Neuronal stem cell (in vitro differentiated cells): ENCODE measurements around the gene CABLES2.

ENCODE experiments used
- DNase-seq: peaks from one replicate; pipeline ENCODE4 v3.0.0-alpha.2; 2013; ENCODE audit warnings: low spot score
- H2AFZ ChIP-seq: one replicate; pipeline ENCODE4 v1.6.1; 2013; ENCODE audit warnings: mild to moderate bottlenecking, low read length, inconsistent platforms
- H2AK5ac ChIP-seq: 2 replicates; pipeline ENCODE4 v1.6.1; 2013; ENCODE audit warnings: low read depth, mild to moderate bottlenecking, inconsistent platforms, low read length, moderate library complexity, mixed read lengths
- H2BK120ac ChIP-seq: 2 replicates; pipeline ENCODE4 v1.6.1; 2013; ENCODE audit warnings: low read depth, mild to moderate bottlenecking, inconsistent platforms, low read length, moderate library complexity, mixed read lengths
- H2BK12ac ChIP-seq: one replicate; pipeline ENCODE4 v1.6.1; 2013; ENCODE audit warnings: low read length, inconsistent platforms
- H2BK15ac ChIP-seq: 2 replicates; pipeline ENCODE4 v1.6.1; 2013; ENCODE audit warnings: mild to moderate bottlenecking, low read length, inconsistent platforms, mixed read lengths
- H2BK5ac ChIP-seq: one replicate; pipeline ENCODE4 v1.6.1; 2013; ENCODE audit warnings: inconsistent platforms, mild to moderate bottlenecking, low read length, moderate library complexity
- H3K14ac ChIP-seq: one replicate; pipeline ENCODE4 v1.6.1; 2013; ENCODE audit warnings: low read length, inconsistent platforms
- H3K18ac ChIP-seq: 2 replicates; pipeline ENCODE4 v1.6.1; 2013; ENCODE audit warnings: low read length, inconsistent platforms
- H3K23ac ChIP-seq: 2 replicates; pipeline ENCODE4 v1.6.1; 2013; ENCODE audit warnings: low read depth, mild to moderate bottlenecking, mixed read lengths, low read length, inconsistent platforms; ENCODE audit not compliant: poor library complexity
- H3K27ac ChIP-seq: replicated peaks from 3 replicates; pipeline ENCODE4 v1.5.1; 2013; ENCODE audit warnings: low read length, inconsistent platforms
- H3K27me3 ChIP-seq, 3 experiments: 2 replicates each; pipeline ENCODE4 v1.6.1; 2013; ENCODE audit warnings: low read length in 3 of 3, mild to moderate bottlenecking in 2 of 3, inconsistent platforms in 1 of 3, low read depth in 1 of 3, mixed read lengths in 1 of 3, moderate library complexity in 1 of 3; ENCODE audit not compliant: control insufficient read depth in 3 of 3, insufficient read depth in 3 of 3
- H3K36me3 ChIP-seq, 2 donors: replicated peaks in 1 of 2; 2 replicates each; pipeline ENCODE4 v1.6.1; 2013; ENCODE audit warnings: low read length in 2 of 2; ENCODE audit not compliant: control insufficient read depth in 2 of 2, insufficient read depth in 2 of 2
- H3K4ac ChIP-seq: 2 replicates; pipeline ENCODE4 v1.6.1; 2013; ENCODE audit warnings: inconsistent platforms, mild to moderate bottlenecking, low read length, moderate library complexity
- H3K4me1 ChIP-seq, 2 donors: 1 replicate in 1 of 2; 2 replicates in 1 of 2; pipeline ENCODE4 v1.6.1; 2013; ENCODE audit warnings: low read length in 2 of 2, low read depth in 1 of 2; ENCODE audit not compliant: control insufficient read depth in 2 of 2, insufficient read depth in 1 of 2
- H3K4me2 ChIP-seq: one replicate; pipeline ENCODE4 v1.6.1; 2013; ENCODE audit warnings: mild to moderate bottlenecking, low read length, inconsistent platforms; ENCODE audit not compliant: insufficient read depth, poor library complexity, severe bottlenecking
- H3K4me3 ChIP-seq, 2 donors: 2 replicates each; pipeline ENCODE4 v1.5.1; 2013; ENCODE audit warnings: low read length in 2 of 2, mild to moderate bottlenecking in 2 of 2, inconsistent platforms in 1 of 2, moderate library complexity in 1 of 2
- H3K79me1 ChIP-seq: one replicate; pipeline ENCODE4 v1.6.1; 2013; ENCODE audit warnings: low read depth, mild to moderate bottlenecking, inconsistent platforms, low read length, moderate library complexity
- H3K9ac ChIP-seq: one replicate; pipeline ENCODE4 v1.6.1; 2013; ENCODE audit warnings: mild to moderate bottlenecking, low read depth, low read length, inconsistent platforms; ENCODE audit not compliant: poor library complexity
- H3K9me3 ChIP-seq, 2 donors: replicated peaks in 1 of 2; 2 replicates each; pipeline versions ENCODE3 to v1.6.1; 2013; ENCODE audit warnings: low read length in 2 of 2, mild to moderate bottlenecking in 2 of 2, inconsistent platforms in 1 of 2, low read depth in 1 of 2, mixed read lengths in 1 of 2, moderate library complexity in 1 of 2; ENCODE audit not compliant: control insufficient read depth in 2 of 2, insufficient read depth in 1 of 2
- H4K8ac ChIP-seq: one replicate; pipeline ENCODE4 v1.6.1; 2013; ENCODE audit warnings: low read depth, mild to moderate bottlenecking, inconsistent platforms, low read length, moderate library complexity
- H4K91ac ChIP-seq: one replicate; pipeline ENCODE4 v1.6.1; 2013; ENCODE audit warnings: low read length, low read depth, mild to moderate bottlenecking, inconsistent platforms; ENCODE audit not compliant: poor library complexity
- WGBS, 2 donors: extraction: QIAGEN DNeasy Blood & Tissue Kit; methylation state at CpG; one replicate each; pipeline ENCODE4 v1.1.7; 2013; ENCODE audit warnings: missing lambda C conversion rate in 2 of 2, mixed read lengths in 1 of 2; ENCODE audit not compliant: insufficient read length in 2 of 2, insufficient replicate concordance in 1 of 2; ENCODE audit errors: extremely low coverage in 2 of 2; 5-methylcytosine and 5-hydroxymethylcytosine counted together

The CABLES2 gene

DNA sequence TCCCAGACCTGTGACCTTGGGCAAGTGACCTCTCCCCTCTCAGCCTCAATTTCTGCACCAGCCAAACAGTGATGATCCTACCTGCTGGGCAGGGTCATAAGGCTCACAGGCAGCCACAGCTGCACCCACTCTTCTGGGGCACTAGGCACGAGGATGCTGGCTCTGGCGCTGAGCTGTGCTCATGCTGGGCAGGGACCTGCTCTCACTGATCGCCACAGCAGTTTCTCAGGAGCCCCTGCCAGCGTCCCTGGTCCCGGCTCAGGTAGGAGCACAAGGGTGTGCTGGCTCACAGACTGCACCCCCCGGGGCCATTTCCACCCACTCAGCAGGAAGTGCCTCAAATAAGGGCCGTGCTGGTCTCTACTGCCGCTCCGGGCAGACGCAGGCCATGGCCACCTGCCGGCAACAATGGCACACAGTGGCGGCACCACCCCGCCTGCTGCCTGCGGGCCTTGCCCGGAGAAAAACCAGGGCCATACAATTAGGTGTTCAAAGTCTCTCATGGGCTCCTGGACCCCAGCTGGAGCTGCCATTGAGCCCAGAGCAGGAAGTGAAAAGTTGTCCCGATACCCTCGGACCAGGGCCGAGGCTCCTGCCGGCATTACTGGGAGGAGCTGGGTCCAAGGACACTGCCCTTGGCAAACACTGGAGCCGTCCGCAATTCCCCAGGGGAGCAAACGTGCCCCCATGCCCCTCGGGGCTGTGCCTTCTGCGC is 4.6 kb upstream of the CABLES2 start:
- Histone ChIP-seq H2AFZ (no peak overlapping the region), H3K18ac (peak overlapping the region; percentile 76), H2BK5ac (no peak overlapping the region), H3K27ac (no peak overlapping the region), H2AK5ac (peak overlapping the region; percentile 79), H3K14ac (no peak overlapping the region), H3K23ac (peak overlapping the region; percentile 73), H3K36me3 (no peaks in the 10 kb centered on the region), H4K8ac (no peak overlapping the region), H3K4me1 (peaks cover 0 to 8% of the 10 kb centered on the region in 2 donors), H4K91ac (no peak overlapping the region), H3K79me1 (peaks cover 2% of the 10 kb centered on the region), H3K9ac (no peak overlapping the region), H2BK120ac (no peak overlapping the region), H3K9me3 (no peaks in the 10 kb centered on the region), H2BK12ac (peak overlapping the region; percentile 73), H3K4ac (no peak overlapping the region), H3K4me3 (no peak overlapping the region), H2BK15ac (peak overlapping the region; percentile 87), H3K27me3 (peaks cover 0 to 86% (median 4%) of the 10 kb centered on the region in 3 experiments), H3K4me2 (no peak overlapping the region)
- DNase-seq = no peak
- no CpG with 5 or more reads among the region's 24 CpGs for WGBS, 2 donors

DNA sequence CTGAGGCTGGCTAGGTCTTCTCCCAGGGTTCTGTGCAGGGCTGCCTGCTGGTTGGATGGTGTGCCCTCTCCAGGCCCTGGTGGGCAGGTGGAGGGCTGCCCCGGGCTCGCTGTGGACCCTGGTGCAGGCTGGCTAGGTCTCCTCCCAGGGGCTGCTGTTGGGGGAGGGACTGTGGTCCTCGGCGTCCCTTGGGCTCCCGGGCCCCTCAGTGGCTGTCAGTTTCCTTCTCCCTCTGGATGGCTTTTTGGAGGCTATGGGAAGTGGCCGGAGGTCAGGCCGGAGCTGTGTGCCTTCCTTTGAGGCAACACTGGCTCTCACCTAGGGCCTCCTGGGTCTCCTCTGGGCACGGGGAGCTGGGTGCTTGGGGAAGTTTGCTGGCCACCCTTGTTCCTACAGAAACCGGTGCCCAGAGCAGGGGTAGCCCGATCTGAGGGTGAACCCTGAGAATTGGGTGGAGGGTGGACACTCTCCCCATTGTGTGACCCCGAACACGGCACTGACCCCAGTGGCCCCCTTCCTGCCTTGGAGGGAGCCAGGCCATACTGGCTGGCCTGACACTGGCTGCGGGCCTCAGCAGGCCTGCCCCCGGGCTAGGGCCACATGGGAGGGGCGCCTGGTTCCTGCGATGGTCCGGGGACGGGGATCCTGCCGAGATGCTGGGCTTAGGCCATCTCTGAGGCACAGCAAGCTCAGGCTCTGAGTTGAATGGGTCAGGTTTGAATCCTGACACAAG is 3.8 kb upstream of the CABLES2 start:
- H3K23ac ChIP-seq = peak overlapping the region; percentile 73
- H4K8ac ChIP-seq = peak overlapping the region; percentile 72
- H2BK5ac ChIP-seq = no peak overlapping the region
- no peak for DNase-seq
- H3K4me3 ChIP-seq = no peak overlapping the region
- peaks cover 0 to 81% (median 4%) of the 10 kb centered on the region in 3 experiments for H3K27me3 ChIP-seq
- H2AFZ ChIP-seq = no peak overlapping the region
- H4K91ac ChIP-seq = no peak overlapping the region
- H3K4me2 ChIP-seq = no peak overlapping the region
- peak overlapping the region; percentile 24 for H3K9ac ChIP-seq
- peak overlapping the region; percentile 71 for H3K14ac ChIP-seq
- H3K9me3 ChIP-seq = no peaks in the 10 kb centered on the region
- H3K36me3 ChIP-seq = no peaks in the 10 kb centered on the region
- peaks cover 4 to 14% of the 10 kb centered on the region in 2 donors for H3K4me1 ChIP-seq
- H2BK15ac ChIP-seq = peak overlapping the region; percentile 87
- H2BK120ac ChIP-seq = peak overlapping the region; percentile 99
- peaks cover 5% of the 10 kb centered on the region for H3K79me1 ChIP-seq
- no peak overlapping the region for H3K4ac ChIP-seq
- peak overlapping the region; percentile 78 for H3K18ac ChIP-seq
- no peak overlapping the region for H3K27ac ChIP-seq
- no CpG with 5 or more reads among the region's 19 CpGs for WGBS, 2 donors
- peak overlapping the region; percentile 59 for H2BK12ac ChIP-seq
- peak overlapping the region; percentile 79 for H2AK5ac ChIP-seq

DNA sequence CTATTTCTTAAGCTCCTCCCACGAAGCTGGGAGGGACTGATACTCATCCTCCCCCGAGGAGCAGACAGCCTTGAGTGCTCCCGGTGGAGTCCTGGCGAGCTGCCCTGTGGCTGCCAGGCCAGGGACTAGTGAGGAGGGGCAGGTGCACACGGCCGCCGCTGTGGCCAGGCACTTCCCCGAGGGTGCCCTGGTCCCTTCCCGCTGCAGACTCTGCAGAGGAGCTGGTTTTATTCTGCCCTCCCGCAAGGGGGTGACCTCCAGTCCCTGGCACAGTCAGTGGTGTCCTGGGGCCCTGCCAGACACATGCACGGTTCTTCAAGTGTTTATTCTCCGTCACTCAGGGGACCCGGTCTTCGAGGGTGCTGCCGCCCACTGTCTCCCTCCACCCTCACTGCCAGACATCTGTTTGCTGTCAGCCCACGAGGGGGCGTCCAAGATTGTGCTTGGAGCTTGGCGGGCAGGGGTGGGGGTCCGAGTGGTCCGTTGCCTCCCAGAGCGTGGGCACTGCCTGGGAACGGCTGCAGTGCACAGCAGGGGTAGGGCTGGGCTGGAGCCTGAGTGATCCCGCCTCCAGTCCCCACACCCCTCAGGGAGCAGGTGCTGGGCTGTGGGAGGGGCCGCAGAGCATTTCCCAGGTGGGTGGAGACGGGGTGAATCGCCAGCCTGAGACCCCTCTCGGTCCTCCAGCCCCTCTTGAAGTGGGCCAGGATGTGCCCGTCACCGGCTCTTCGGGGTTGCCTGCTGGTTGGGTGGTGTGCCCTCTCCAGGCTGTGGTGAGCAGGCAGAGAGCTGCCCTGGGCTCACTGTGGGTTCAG is 3.1 kb upstream of the CABLES2 start:
- H3K4me2 ChIP-seq = peak overlapping the region; percentile 28
- no peak overlapping the region for H3K27ac ChIP-seq
- peaks cover 0 to 73% (median 4%) of the 10 kb centered on the region in 3 experiments for H3K27me3 ChIP-seq
- H3K14ac ChIP-seq = no peak overlapping the region
- no peak overlapping the region for H3K4me3 ChIP-seq
- H2BK12ac ChIP-seq = peak overlapping the region; percentile 59
- peak overlapping the region; percentile 78 for H3K18ac ChIP-seq
- H4K8ac ChIP-seq = peak overlapping the region; percentile 72
- no peaks in the 10 kb centered on the region for H3K9me3 ChIP-seq
- peak overlapping the region; percentile 99 for H2BK120ac ChIP-seq
- no peak overlapping the region for H2BK5ac ChIP-seq
- H3K23ac ChIP-seq = peak overlapping the region; percentile 81
- peaks cover 5% of the 10 kb centered on the region for H3K79me1 ChIP-seq
- no peaks in the 10 kb centered on the region for H3K36me3 ChIP-seq
- peak overlapping the region; percentile 87 for H2BK15ac ChIP-seq
- H2AFZ ChIP-seq = no peak overlapping the region
- peak overlapping the region; percentile 88 for H2AK5ac ChIP-seq
- H4K91ac ChIP-seq = no peak overlapping the region
- no peak overlapping the region for H3K4ac ChIP-seq
- peak; percentile 65 for DNase-seq
- no CpG with 5 or more reads among the region's 30 CpGs for WGBS, 2 donors
- H3K4me1 ChIP-seq = peaks cover 8 to 18% of the 10 kb centered on the region in 2 donors
- peak overlapping the region; percentile 76 for H3K9ac ChIP-seq
